Small intestine (tissue), 7 donors: ENCODE measurements around the gene C18orf63. TPM values are rescaled to one million over a fixed set of nuclear protein-coding genes. Genes with fewer than 3 reads are reported as not detected.

ENCODE experiments used
- DNase-seq, 2 donors: peaks; one replicate each; pipeline versions ENCODE4 v3.0.0 to v3.0.0-alpha.2; 2013
- FAIRE-seq: peaks from 2 replicates; lab custom pipeline; 2012; peaks lifted over from hg19 to GRCh38; lab: Jason Lieb, UNC
- H3K27ac ChIP-seq, 3 donors: one replicate each; pipeline ENCODE4 v1.5.1; 2013; ENCODE audit warnings: low read length in 2 of 3, mild to moderate bottlenecking in 2 of 3, control low read depth in 1 of 3, inconsistent platforms in 1 of 3, low read depth in 1 of 3, moderate library complexity in 1 of 3
- H3K27me3 ChIP-seq, 3 donors: one replicate each; pipeline ENCODE4 v1.6.1; 2013; ENCODE audit warnings: low read length in 3 of 3, inconsistent platforms in 1 of 3; ENCODE audit not compliant: control insufficient read depth in 3 of 3, insufficient read depth in 3 of 3
- H3K36me3 ChIP-seq, 3 donors: one replicate each; pipeline ENCODE4 v1.6.1; 2013; ENCODE audit warnings: low read length in 3 of 3, inconsistent platforms in 1 of 3, low read depth in 1 of 3, mild to moderate bottlenecking in 1 of 3, moderate library complexity in 1 of 3; ENCODE audit not compliant: control insufficient read depth in 3 of 3, insufficient read depth in 2 of 3
- H3K4me1 ChIP-seq, 3 donors: one replicate each; pipeline ENCODE4 v1.6.1; 2013; ENCODE audit warnings: low read length in 2 of 3, inconsistent platforms in 1 of 3, low read depth in 1 of 3, mild to moderate bottlenecking in 1 of 3, moderate library complexity in 1 of 3; ENCODE audit not compliant: control insufficient read depth in 3 of 3, insufficient read depth in 2 of 3
- H3K4me3 ChIP-seq, 3 donors: one replicate each; pipeline ENCODE4 v1.5.1; 2013; ENCODE audit warnings: low read length in 3 of 3, control low read depth in 1 of 3, inconsistent platforms in 1 of 3, low read depth in 1 of 3, mild to moderate bottlenecking in 1 of 3, moderate library complexity in 1 of 3
- H3K9me3 ChIP-seq, 2 donors: one replicate each; pipeline ENCODE4 v1.6.1; 2013; ENCODE audit warnings: low read depth in 1 of 2, low read length in 1 of 2; ENCODE audit not compliant: control insufficient read depth in 2 of 2, insufficient read depth in 1 of 2
- WGBS, 3 donors: extraction: QIAGEN DNeasy Blood & Tissue Kit; methylation state at CpG; one replicate each; pipeline ENCODE4 v1.1.7; 2013; 5-methylcytosine and 5-hydroxymethylcytosine counted together
- polyA plus RNA-seq, 4 donors: library from polyadenylated mRNA; stranded (reverse) in 3 of 4; unstranded in 1 of 4; fragments of 200-250 nt in 3 of 4; fragments of 120-200 nt in 1 of 4; gene quantifications; one replicate each; pipeline versions ENCODE4 v1.2.1 to v1.2.3, GENCODE V29; 2013
- donor health status: healthy with polysubstance abuse.
- donor health status: control.
- donor health status: control.
- donor health status: Bipolar disorder and iron deficiency.
- donor health status: healthy.

The C18orf63 gene
- polyA plus RNA-seq, 4 donors, result not detected

GRCh38 chr18:74402806-74403433 lies 87.3 kb downstream of the C18orf63 start:
- 62 to 75% (median 71%) methylated on average over 9 of the region's 9 CpGs for WGBS, 3 donors
- Histone ChIP-seq H3K27me3 (no peaks in the 10 kb centered on the region), H3K9me3 (no peaks in the 10 kb centered on the region), H3K36me3 (no peaks in the 10 kb centered on the region), H3K4me3 (no peak overlapping the region), H3K4me1 (no peaks in the 10 kb centered on the region), H3K27ac (no peak overlapping the region)
- FAIRE-seq (no peak), DNase-seq (no peak)

- Histone ChIP-seq H3K36me3 (no peaks in the 10 kb centered on the region), H3K4me3 (no peak overlapping the region), H3K27ac (no peak overlapping the region), H3K27me3 (peaks cover 0 to 3% (median 2%) of the 10 kb centered on the region in 3 donors), H3K9me3 (no peaks in the 10 kb centered on the region), H3K4me1 (no peaks in the 10 kb centered on the region)
- DNase-seq (no peak), FAIRE-seq (no peak)
- 3 to 25% (median 15%) methylated on average over 2 of the region's 2 CpGs for WGBS, 3 donors
Observed at GRCh38 chr18:74407888-74408287, 92.2 kb downstream of the C18orf63 start.

Other genes starting within 250 kb of the C18orf63 start
- gene FBXO15, start 168.0 kb upstream of the C18orf63 start, polyA plus RNA-seq, result under 1 TPM in 2 of 4 donors, not detected in 2; 0.28 to 0.83 TPM
- 10 to 100 TPM in 3 of 4 donors, 1 to 10 TPM in 1; 9.2 to 31.2 (median 21.8) TPM for gene TIMM21, start 167.3 kb upstream of the C18orf63 start, polyA plus RNA-seq
- gene CYB5A, start 23.9 kb upstream of the C18orf63 start, polyA plus RNA-seq, result 1,000 to 10,000 TPM in 1 of 4 donors, 100 to 1,000 TPM in 2, 10 to 100 TPM in 1; 91.1 to 1,144 (median 565) TPM
- under 1 TPM in 2 of 4 donors, not detected in 2; 0.10 to 0.43 TPM for gene DIPK1C, start 141.5 kb downstream of the C18orf63 start, polyA plus RNA-seq
- gene CNDP2, start 180.5 kb downstream of the C18orf63 start, polyA plus RNA-seq, result 100 to 1,000 TPM; 215 to 423 (median 327) TPM
- gene CNDP1, start 218.7 kb downstream of the C18orf63 start, polyA plus RNA-seq, result 10 to 100 TPM in 1 of 4 donors, 1 to 10 TPM in 2, under 1 TPM in 1; 0.13 to 11.9 (median 6.5) TPM